Measurements from ENCODE around the gene TUT1.

DNA sequence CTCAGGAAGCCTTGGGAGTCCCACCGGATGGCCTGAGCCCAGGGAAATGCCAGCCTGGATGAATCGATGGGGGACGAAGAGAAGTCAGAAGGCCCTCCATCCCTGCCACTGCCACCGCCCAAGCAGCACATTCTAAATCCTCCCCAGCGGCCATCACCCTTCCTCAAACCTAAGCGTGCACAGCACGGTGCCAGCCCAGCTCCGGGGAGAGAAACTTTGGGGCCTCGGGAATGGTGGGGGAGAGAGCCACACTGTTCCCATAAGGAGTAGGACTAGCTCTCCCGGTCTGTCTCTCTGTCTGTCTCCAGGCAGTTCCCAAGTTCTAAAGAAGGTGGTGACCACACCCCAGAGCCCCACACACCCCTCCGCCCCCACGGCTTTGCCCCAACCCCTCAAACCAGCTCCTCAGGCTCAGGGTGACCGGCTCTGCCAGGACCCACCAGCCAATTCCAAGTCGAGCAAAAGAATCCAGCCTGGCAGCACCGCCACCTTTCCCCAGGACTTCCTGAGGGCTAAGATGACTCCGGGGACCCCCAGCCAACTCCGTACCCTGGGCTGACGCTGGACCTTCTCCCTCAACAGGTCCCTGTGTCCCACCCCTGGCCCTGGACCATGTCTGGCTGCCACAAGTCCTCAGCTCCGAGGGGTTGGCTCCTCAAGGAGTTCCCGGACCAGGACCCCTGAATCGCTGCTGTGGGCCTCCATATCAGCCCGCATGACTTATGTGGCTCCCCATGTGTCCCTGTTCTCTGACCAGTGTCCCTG, 47.5 kb downstream of the TUT1 start:
- TF ChIP-seq, protein P1, sequence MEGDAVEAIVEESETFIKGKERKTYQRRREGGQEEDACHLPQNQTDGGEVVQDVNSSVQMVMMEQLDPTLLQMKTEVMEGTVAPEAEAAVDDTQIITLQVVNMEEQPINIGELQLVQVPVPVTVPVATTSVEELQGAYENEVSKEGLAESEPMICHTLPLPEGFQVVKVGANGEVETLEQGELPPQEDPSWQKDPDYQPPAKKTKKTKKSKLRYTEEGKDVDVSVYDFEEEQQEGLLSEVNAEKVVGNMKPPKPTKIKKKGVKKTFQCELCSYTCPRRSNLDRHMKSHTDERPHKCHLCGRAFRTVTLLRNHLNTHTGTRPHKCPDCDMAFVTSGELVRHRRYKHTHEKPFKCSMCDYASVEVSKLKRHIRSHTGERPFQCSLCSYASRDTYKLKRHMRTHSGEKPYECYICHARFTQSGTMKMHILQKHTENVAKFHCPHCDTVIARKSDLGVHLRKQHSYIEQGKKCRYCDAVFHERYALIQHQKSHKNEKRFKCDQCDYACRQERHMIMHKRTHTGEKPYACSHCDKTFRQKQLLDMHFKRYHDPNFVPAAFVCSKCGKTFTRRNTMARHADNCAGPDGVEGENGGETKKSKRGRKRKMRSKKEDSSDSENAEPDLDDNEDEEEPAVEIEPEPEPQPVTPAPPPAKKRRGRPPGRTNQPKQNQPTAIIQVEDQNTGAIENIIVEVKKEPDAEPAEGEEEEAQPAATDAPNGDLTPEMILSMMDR (IDR thresholded peaks at IDR 0.05): no peak
- TF ChIP-seq EP300 (IDR thresholded peaks at IDR 0.05): no peak
